Measurements from ENCODE around the gene GPN2. TPM values are rescaled to one million over a fixed set of nuclear protein-coding genes. Genes with fewer than 3 reads are reported as not detected.
"Not testable (repeated sequence)": the region's sequence is repeated elsewhere in the genome, so short reads cannot be mapped to it uniquely, and the experiment has no call there.

GPN2 gene
- total RNA-seq, 1 experiment from 2014 or later, result 32.0 TPM

GRCh38 chr1:26839779-26840178, 50.3 kb downstream of the GPN2 start:
- Mint-ChIP-seq H3K27ac (ENCODE audit: unreplicated experiment) (no peak overlapping the region), H3K36me3 (ENCODE audit: insufficient read depth, unreplicated experiment) (peaks cover 7% of the 10 kb centered on the region), H3K4me1 (ENCODE audit: low read depth, unreplicated experiment) (no peaks in the 10 kb centered on the region), H3K27me3 (ENCODE audit: insufficient read depth, unreplicated experiment) (no peaks in the 10 kb centered on the region), H3K9me3 (ENCODE audit: unreplicated experiment) (no peaks in the 10 kb centered on the region), H3K4me3 (ENCODE audit: unreplicated experiment) (no peak overlapping the region)
- H3K9me3 ChIP-seq, result no peaks in the 10 kb centered on the region
- TF ChIP-seq, protein P1, sequence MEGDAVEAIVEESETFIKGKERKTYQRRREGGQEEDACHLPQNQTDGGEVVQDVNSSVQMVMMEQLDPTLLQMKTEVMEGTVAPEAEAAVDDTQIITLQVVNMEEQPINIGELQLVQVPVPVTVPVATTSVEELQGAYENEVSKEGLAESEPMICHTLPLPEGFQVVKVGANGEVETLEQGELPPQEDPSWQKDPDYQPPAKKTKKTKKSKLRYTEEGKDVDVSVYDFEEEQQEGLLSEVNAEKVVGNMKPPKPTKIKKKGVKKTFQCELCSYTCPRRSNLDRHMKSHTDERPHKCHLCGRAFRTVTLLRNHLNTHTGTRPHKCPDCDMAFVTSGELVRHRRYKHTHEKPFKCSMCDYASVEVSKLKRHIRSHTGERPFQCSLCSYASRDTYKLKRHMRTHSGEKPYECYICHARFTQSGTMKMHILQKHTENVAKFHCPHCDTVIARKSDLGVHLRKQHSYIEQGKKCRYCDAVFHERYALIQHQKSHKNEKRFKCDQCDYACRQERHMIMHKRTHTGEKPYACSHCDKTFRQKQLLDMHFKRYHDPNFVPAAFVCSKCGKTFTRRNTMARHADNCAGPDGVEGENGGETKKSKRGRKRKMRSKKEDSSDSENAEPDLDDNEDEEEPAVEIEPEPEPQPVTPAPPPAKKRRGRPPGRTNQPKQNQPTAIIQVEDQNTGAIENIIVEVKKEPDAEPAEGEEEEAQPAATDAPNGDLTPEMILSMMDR (IDR thresholded peaks at IDR 0.05; ENCODE audit: insufficient read depth in 1 of 2, low read depth in 1 of 2, low read length in 1 of 2, severe bottlenecking in 1 of 2, unreplicated experiment in 1 of 2), result no peak
- BruUV-seq (replicated peaks), result no TSS peak
- ChIA-PET CTCF (no interaction called here), POLR2A (no interaction called here)
- no peak for DNase-seq
- no peaks in the 10 kb centered on the region; the same call in 1 of the 2 replicates for H3K36me3 ChIP-seq (ENCODE audit: control insufficient read depth, insufficient read depth, low read length)
- no peaks in the 10 kb centered on the region for H3K27me3 ChIP-seq (replicated peaks; ENCODE audit: control insufficient read depth, insufficient read depth, low read length)
- intact Hi-C loops (cut with micrococcal nuclease; ENCODE audit: unreplicated experiment), result no loop called here
- no peak overlapping the region for H3K4me3 ChIP-seq (ENCODE audit: low read depth, low read length)
- H3K4me1 ChIP-seq, result no peaks in the 10 kb centered on the region

GRCh38 chr1:26839339-26839722, 50.8 kb downstream of the GPN2 start:
- TF ChIP-seq, protein P1 (IDR thresholded peaks at IDR 0.05; ENCODE audit: insufficient read depth in 1 of 2, low read depth in 1 of 2, low read length in 1 of 2, severe bottlenecking in 1 of 2, unreplicated experiment in 1 of 2), result no peak
- ChIA-PET POLR2A (no interaction called here), CTCF (no interaction called here)
- H3K36me3 ChIP-seq (ENCODE audit: control insufficient read depth, insufficient read depth, low read length), result no peaks in the 10 kb centered on the region; the same call in 1 of the 2 replicates
- Mint-ChIP-seq H3K27me3 (ENCODE audit: insufficient read depth, unreplicated experiment) (no peaks in the 10 kb centered on the region), H3K4me1 (ENCODE audit: low read depth, unreplicated experiment) (no peaks in the 10 kb centered on the region), H3K27ac (ENCODE audit: unreplicated experiment) (no peak overlapping the region), H3K4me3 (ENCODE audit: unreplicated experiment) (no peak overlapping the region), H3K9me3 (ENCODE audit: unreplicated experiment) (no peaks in the 10 kb centered on the region), H3K36me3 (ENCODE audit: insufficient read depth, unreplicated experiment) (peaks cover 7% of the 10 kb centered on the region)
- no peak for DNase-seq
- H3K27me3 ChIP-seq (replicated peaks; ENCODE audit: control insufficient read depth, insufficient read depth, low read length), result no peaks in the 10 kb centered on the region
- H3K4me3 ChIP-seq (ENCODE audit: low read depth, low read length), result no peak overlapping the region
- intact Hi-C loops (cut with micrococcal nuclease; ENCODE audit: unreplicated experiment), result no loop called here
- BruUV-seq (replicated peaks), result no TSS peak
- no peaks in the 10 kb centered on the region for H3K4me1 ChIP-seq
- no peaks in the 10 kb centered on the region for H3K9me3 ChIP-seq

- Histone ChIP-seq H3K36me3 (ENCODE audit: control insufficient read depth, insufficient read depth, low read length) (no peaks in the 10 kb centered on the region; the same call in 1 of the 2 replicates), H3K27me3 (replicated peaks; ENCODE audit: control insufficient read depth, insufficient read depth, low read length) (no peaks in the 10 kb centered on the region), H3K4me1 (no peaks in the 10 kb centered on the region), H3K9me3 (no peaks in the 10 kb centered on the region), H3K4me3 (ENCODE audit: low read depth, low read length) (no peak overlapping the region)
- intact Hi-C loops (cut with micrococcal nuclease; ENCODE audit: unreplicated experiment), result no loop called here
- CTCF ChIA-PET, result no interaction called here
- H3K36me3 Mint-ChIP-seq (ENCODE audit: insufficient read depth, unreplicated experiment), result peaks cover 7% of the 10 kb centered on the region
- no TSS peak for BruUV-seq (replicated peaks)
- DNase-seq, result no peak
- TF ChIP-seq, protein P1 (IDR thresholded peaks at IDR 0.05; ENCODE audit: insufficient read depth in 1 of 2, low read depth in 1 of 2, low read length in 1 of 2, severe bottlenecking in 1 of 2, unreplicated experiment in 1 of 2), result no peak
- H3K9me3 Mint-ChIP-seq (ENCODE audit: unreplicated experiment), result no peaks in the 10 kb centered on the region
- no peak overlapping the region for H3K4me3 Mint-ChIP-seq (ENCODE audit: unreplicated experiment)
- POLR2A ChIA-PET, result no interaction called here
- H3K27me3 Mint-ChIP-seq (ENCODE audit: insufficient read depth, unreplicated experiment), result no peaks in the 10 kb centered on the region
- H3K27ac Mint-ChIP-seq (ENCODE audit: unreplicated experiment), result no peak overlapping the region
- H3K4me1 Mint-ChIP-seq (ENCODE audit: low read depth, unreplicated experiment), result no peaks in the 10 kb centered on the region
Measured at GRCh38 chr1:26838474-26839338, 51.4 kb downstream of the GPN2 start.

DNA sequence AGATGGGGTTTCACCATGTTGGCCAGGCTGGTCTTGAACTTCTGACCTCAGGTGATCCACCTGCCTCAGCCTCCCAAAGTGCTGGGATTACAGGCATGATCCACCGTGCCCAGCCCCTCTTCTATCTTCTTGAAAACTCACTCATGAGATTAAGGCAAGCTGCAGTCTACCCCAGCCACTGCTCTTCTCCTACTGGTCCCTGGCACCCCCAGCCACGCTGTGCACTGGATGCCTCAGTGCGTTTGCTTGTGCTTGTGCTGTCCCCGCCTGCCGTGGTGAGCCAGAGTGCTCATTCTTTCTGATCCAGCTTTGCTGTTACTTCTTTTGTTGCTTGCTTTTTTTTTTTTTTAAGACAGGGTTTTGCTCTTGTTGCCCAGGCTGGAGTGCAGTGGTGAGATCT, 52.4 kb downstream of the GPN2 start:
- POLR2A ChIA-PET; H3K36me3 ChIP-seq (ENCODE audit: control insufficient read depth, insufficient read depth, low read length); CTCF ChIA-PET: not testable (repeated sequence)

More for the DNA sequence above, 52.4 kb downstream of the GPN2 start:
- H3K27me3 Mint-ChIP-seq (ENCODE audit: insufficient read depth, unreplicated experiment); H3K9me3 Mint-ChIP-seq (ENCODE audit: unreplicated experiment); H3K36me3 Mint-ChIP-seq (ENCODE audit: insufficient read depth, unreplicated experiment); H3K4me3 ChIP-seq (ENCODE audit: low read depth, low read length); H3K4me1 ChIP-seq; H3K9me3 ChIP-seq; H3K4me3 Mint-ChIP-seq (ENCODE audit: unreplicated experiment); H3K4me1 Mint-ChIP-seq (ENCODE audit: low read depth, unreplicated experiment); intact Hi-C loops (cut with micrococcal nuclease; ENCODE audit: unreplicated experiment); H3K27ac Mint-ChIP-seq (ENCODE audit: unreplicated experiment); DNase-seq; H3K27me3 ChIP-seq (replicated peaks; ENCODE audit: control insufficient read depth, insufficient read depth, low read length); BruUV-seq (replicated peaks): not testable (repeated sequence)
